ENCODE measurements around the gene MOGAT2.

The MOGAT2 gene

DNA sequence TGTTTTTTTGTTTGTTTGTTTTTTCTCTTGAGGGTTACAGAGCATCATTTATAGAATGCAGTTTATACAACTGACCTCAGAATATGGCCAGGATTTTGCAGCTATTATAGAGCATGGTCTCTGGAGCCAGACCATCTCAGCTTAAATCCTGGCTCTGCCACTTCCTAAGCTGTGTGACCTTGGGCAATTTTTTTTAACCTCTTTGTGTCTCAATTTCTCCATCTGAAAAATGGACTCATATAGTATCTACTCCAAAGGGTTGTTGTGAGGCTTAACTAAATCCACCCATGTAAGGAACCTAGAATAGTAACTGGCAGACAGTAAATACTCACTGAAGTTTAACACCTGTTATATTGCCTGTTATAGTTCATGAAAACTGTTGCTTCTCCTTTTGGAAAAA lies 42.6 kb downstream of the MOGAT2 start:
- ATAC-seq, result no peak

DNA sequence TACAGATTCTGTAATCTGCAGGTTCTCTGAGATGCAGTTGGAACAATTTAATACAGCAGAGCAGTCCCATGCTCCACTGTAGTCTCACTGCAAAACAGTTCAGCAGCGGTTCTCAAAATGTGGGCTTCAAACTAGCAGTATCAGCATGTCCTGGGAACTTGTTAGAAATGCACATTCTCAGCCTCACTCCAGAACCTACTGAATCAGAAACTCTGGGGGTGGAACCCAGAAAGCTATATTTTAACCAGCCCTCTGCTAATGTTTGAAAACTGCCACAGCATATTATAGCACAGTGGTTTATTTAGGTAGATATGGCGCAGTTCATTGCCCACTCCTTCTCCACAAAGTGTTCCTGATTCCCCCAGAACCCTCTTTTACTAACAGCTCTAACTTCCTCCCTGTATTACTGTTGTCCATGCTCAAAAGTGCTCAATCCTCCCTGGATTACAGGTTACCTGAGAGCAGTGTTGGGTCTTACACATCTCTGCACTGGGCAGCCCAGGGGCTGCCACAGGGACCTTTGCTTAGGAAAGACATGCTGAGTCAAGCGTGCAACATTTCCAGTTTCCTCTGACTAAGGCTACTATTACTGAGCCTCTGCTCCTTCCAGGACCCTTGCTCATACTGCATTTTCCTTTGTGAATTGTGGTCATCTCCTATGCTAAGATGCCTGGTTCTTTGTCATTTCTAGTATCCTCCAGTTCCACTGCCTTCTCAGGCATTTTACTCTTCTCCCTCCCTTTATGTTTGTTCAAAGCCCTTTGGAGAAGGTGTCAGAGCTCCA lies 43.3 kb downstream of the MOGAT2 start:
- ATAC-seq, result no peak

DNA sequence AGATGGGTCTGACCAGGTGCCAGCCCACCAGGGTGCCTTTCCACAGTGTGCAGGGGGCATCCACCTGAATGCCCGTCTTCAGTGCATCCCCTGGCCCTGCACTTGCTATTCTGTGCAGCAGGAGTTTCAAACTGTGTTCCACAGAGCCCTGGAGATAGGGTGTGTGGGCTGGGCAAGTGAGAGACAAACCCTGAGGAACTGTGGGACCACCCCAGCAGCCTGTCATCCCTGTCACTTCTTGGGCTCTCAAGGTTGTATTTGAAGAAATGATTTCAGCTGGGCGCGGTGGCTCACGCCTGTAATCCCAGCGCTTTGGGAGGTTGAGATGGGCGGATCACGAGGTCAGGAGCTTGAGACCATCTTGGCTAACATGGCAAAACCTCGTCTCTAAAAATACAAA lies 44.5 kb downstream of the MOGAT2 start:
- ATAC-seq, result no peak

DNA sequence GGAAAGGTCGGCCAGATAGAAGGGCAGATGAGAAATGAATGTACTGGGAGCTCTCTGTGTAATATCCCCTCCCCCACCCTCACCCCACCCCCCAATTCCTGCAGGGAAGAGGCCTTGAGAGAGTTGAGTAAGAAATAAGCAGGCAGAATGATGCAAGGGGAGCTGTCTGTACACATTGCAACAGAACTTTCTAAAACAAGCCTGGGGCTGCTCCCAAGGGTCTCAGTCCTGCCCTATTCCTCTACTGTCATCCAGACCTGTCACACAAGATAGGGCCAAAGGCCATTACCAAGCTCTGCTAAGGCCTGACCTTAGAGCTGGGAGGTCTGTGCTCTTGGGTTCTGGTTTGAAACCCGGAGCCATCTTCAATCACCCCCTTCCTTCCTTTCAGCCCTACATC lies 45.2 kb downstream of the MOGAT2 start:
- no peak for ATAC-seq

DNA sequence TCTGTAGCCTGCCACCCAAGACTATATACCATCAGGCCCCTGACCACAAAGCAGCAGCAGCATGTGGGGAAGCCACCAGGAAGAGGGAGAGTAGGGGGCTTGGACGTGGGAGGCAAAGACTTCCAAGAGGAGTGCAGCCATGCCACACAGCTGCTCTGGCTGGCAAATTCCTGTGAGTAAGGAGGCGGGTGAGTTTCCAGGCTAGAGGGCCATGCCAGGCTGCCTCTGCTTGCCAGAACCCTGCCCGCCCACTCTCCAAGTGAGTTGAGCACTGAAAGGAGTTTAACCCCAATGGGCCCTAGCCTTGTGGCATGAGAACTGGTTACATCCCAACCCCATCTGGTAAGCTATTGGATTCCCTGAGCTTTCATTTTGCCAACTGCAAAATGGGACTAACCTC lies 46.2 kb downstream of the MOGAT2 start:
- ATAC-seq, result no peak

DNA sequence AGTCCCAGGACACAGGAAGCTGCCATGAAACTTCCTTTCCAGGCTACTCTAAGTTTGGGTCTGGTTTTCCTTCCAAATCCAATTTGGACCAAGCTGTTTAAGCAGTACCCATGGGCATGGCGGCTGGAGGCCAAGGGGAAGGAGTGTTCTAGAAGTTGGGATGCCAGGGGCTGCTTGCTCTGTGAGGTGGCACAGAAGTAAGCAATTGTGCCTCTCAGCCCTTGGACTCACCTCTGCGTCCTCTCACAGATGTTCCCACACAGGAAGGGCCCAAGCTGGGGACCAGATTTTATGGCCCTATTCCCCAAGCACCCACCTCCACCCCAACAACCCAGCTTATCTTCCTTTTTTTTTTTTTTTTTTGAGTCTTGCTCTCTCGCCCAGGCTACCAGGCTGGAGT lies 47.5 kb downstream of the MOGAT2 start:
- no peak for ATAC-seq

DNA sequence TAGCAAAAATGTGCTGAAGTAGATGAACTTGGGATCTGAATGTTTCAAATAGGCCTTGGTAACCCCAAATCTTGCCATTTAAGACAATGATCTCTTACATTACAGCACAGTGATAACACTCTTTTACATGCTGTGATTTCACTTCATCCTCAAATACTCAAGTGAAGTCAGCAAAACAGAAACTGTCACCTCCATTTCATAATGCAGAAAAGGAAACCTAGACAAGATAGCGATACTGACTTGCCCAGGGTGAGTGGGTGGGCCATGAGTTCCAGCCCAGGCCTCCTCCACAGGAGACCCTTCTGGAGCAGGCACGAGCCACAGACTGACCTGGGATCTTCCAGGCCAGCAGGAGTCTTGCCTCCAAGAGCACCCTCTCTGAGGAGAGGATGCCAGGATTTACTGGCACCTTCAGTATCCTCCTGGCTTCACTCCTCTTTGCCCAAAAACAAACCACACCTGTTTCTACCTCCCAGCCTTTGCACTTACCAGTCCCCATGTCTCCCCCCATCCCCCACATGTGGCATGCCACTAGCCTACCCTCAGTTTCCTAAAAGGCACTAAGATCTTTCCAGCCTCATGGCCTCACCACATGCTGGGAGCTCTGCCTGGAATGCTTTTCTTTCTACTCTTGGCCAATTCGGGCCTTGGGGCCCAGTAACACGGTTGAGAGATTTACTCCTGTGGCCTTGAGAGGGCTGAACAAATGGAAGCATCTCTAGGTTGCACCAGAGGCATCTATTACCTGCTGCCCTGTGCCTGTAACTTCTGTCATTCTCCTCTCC lies 49.0 kb downstream of the MOGAT2 start:
- ATAC-seq, result no peak

DNA sequence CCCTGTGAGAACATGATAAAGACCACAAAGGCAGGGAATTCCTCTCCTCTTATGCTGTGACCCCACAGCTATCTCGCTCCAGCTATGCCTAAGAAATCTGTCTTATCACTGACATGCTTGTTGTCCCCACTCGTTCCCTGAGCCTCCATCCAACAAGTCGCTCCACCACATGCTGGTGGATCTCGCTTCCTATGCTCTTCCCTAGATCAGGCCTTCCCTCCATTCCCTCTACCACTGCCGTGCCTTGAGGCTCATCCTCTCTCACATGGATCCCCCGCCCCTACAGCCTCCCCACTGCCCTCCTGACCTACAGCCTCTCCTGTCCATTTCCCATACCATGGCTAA lies 49.6 kb downstream of the MOGAT2 start:
- no peak for ATAC-seq

DNA sequence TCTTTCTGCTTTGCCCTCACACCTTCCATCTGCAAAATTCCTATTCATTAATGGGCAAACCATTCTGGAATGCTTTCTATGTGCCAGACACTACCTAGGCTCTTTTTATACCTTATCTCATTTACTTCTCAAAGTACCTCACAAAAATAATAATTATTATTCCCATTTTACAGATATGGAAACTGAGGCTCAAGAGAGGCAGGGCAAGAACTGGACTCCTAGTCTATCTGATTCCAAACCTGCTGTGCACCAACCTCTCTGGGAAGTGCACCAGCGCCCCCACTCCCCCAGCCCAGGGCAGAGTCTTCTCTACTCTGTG lies 50.1 kb downstream of the MOGAT2 start:
- ATAC-seq, result no peak

DNA sequence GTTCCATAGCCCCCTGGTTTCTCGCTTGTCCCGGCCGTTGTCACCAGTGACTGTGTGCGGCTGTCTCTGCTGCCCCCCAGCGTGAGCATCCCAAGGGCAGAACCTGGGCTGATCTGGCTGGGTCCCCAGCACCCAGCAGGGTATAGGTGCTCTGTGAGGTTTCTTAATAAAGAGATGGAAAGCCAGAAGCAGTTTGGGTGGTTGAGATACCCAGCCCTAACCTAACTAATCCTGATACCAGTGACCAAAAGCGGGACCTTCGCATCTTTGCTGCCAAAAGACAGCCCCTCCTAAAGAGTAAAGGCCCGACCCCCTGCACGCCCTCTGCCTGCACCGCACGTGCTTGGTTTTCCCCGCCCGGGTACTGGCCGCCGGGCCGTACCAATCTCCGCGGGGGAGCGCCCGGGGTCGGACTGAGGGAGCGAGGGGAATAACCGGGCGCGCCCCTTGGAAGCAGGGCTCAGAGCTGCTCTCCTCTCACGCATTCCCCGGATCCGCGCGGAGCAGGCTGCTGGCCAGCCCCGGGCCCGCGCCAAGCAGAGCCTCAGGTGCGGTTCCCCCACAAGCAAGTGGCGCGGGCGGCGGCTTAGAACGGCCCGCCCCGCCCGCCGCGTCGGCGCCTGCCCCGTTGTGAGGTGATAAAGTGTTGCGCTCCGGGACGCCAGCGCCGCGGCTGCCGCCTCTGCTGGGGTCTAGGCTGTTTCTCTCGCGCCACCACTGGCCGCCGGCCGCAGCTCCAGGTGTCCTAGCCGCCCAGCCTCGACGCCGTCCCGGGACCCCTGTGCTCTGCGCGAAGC lies 50.7 kb downstream of the MOGAT2 start, which contains the start of gene DGAT2:
Gene DGAT2 (plus strand): TSS at position 667 of the 797 bp plus-strand sequence. CDS start 214 bp downstream, outside the sequence.
- ATAC-seq, result peak; percentile 83 to 85

DNA sequence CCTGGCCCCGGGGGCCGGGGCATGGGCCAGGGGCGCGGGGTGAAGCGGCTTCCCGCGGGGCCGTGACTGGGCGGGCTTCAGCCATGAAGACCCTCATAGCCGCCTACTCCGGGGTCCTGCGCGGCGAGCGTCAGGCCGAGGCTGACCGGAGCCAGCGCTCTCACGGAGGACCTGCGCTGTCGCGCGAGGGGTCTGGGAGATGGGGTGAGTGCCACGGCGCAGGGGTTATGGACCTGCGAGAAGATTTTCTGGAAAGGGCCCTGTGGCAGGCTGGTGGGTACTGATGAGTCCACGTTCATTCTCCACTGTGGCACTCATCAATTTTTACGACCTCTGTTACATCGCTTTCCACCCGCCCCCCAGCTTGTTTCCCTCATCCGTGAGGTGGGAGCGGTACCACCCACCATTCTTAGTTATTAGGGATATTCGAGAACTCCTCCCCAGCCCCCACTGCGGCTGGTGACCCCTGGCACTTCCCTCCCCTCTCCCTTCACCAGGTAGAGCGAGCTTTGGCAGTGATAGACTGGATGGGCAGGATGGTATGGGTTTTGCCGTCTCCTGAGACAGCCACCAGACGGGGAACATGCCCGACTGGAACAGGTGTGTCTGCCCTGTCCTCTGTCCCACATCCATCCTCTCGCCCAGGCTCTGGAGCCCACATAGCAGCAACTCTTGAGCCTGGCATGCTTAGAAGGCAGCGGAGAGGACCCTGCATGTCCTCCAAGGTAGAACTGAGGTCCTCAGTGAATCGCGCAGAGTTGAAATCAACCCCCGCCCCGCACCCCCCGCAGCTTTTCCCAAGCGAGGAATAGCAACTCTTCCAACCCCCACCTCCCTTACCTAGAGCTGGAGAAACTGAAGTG lies 51.5 kb downstream of the MOGAT2 start:
- ATAC-seq, result no peak

DNA sequence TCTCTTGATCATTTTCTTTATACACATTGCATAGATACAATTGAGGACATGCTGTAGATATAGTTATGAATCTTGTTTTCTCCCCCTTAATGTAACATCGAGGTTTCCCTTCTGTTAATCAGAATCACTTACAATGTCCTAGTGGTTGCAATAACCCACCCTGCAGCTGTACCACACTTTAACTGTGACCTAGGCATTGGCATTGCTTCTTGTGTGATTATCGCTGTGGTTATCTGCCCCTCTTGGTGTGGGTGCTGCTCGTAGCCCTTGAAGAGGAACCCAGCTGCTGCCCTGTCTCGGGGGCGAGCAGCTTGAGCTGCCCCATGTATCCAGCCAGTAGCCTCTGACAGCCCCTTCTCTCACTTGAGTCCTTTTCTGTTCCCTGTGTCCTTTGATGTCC lies 52.5 kb downstream of the MOGAT2 start:
- ATAC-seq, result no peak

DNA sequence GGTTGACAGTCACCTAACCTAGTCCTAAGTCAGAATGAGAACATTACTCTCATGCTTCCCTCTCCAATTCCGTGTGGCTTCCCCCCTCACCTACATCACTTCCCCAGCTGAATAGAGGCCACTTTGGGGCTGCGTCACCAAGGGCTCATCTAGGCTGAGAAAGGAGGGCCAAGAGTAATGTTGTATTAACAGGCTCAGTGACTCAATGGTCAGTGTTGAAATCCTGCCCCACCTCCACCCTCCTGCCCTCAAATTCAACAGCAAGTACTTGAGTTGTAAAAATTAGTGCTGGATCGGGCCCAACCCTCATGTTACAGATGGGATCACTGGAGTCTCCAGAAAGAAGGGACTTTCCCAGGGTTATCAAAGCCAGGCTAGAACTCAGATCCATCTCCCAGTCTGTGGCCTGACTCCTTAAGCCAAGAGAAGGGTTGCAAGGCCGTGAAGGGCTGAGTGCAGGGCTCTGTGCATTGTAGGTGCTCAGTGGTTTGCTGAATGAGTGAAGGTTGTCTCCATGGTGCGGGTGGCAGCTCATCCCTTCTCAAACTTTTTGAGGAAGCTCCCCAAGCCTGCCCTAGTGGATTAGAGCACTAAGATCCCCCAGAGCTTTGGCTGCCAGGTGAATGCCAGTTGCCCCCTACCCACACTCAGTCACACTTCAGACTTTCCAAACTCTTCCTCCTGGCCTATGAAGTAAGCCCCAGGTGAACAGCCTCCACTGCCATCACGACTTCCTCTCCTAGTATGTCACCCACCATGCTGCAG lies 54.2 kb downstream of the MOGAT2 start:
- no peak for ATAC-seq

DNA sequence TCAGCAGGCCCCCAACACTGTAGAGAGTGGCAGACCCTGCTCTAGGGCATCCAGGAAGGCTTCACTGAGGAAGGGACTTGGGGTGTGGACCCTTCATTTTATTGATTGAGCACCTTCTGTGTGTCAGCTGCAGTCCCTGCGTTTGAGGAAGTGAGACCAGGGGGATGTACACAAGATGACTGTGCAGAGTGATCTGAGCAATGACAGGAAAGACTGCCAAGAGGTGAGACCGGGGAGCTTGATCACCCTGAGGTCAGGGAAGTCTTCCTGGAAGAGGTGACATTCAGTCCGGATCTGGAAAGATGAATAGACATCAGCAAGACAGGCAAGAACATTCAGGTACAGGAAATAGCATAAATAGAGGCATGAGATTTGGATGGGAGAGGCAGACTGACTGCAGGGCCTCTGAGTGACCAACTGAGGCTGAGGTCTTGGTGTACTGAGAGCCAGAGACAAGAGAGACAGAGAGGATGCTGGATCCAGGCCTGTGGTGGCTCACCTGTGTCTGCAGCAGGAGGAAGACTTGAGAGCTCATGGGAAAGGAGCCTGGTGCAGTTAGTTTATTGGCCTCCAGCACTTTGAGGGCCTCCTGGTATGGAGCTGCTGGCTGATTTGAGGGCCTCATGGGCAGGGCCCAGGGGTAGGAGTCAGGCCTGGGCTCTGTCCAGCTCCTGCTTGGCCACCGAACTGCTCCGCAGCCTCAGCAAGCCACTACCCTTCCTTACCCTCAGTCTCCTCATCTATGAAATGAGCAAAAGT lies 56.1 kb downstream of the MOGAT2 start:
- ATAC-seq, result peak; percentile 70 to 76

DNA sequence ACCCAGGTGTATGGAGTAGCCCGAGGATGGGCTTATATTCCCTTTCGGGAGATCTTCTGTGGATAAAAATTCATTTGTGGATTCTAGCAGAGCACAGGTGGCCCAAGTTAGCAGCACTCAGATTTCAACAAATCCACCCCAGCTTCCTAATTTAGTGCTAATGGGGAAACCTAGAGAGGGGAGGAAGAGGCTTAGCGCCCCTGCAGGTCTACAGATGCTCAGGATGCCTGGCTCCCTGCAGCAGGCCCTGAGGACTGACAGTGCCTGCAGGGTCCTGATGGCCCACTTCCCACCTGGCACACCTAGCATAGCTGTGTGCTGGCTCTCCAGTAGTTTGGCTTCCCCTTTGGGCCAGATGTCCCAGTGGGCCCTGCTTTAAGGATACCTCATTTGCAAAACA lies 57.4 kb downstream of the MOGAT2 start:
- ATAC-seq, result no peak

DNA sequence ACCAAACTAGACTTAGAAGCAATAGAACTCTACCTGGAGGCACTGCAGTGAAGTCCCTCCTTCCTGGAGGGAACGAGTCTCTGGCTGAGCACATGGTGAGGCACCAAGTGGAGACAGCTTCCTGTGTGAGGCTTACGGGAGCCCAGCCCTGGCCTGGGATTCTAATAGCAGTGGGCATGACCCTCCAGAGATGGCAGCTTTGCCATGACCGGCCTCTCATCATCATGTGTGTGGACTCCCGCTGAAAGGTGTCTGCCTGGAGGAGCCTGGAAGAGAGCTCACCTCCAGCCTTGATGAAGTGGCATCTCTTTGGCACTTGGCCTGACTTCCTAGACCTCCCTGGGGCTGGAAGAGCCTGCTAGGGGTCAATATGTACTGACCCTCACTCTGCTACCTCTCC lies 58.9 kb downstream of the MOGAT2 start:
- ATAC-seq, result no peak

DNA sequence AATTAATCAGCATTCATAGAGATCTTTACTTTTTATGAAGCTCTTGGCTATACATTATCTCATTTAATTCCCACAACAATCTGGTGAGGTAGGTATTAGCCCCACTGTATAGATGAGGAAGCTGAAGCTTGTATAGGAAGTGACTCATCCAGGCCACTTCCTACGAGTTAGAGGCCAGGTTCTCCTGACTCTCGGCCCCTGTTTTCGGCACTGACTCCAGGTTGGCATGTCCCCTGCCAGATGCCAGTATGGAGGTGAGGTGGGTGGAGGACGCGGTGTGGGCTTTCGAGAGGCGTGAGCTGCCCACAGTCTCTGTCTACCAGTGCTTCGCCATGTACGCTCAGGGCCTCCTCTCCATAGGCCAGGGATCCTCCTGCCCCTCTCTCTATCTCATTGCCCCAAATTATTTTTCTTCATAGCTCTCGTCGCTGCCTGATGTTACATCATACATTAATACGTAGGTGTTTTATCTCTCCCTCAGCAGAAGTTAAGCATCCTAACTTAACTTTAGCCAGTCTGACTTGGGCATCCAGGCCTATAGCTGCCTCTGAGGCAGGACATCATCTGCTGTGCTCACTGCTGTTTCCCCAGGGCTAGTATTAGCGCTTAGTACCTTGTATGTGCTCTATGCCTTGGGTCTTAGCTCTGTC lies 59.9 kb downstream of the MOGAT2 start:
- ATAC-seq, result peak in 1 of 2 donors; percentile 33

DNA sequence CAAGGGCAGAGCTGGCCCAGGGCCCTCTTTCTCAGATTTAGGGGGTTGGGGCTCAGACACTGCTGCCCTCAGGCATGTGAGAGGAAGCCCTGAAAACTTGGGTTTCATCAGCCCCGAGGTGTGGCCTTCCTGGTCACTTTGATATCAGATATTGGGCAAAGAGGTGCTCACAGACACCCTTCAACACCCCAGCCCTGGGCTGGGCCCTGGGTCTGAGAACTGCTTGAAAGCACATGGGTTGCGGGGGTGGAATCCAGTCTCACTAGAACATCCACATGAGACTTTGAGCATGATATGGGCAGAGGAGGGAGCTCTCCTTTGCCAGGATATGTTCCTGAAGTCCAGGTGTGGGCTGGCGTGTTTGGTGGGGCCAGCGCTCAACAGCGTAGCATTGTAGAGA lies 61.3 kb downstream of the MOGAT2 start:
- no peak for ATAC-seq

DNA sequence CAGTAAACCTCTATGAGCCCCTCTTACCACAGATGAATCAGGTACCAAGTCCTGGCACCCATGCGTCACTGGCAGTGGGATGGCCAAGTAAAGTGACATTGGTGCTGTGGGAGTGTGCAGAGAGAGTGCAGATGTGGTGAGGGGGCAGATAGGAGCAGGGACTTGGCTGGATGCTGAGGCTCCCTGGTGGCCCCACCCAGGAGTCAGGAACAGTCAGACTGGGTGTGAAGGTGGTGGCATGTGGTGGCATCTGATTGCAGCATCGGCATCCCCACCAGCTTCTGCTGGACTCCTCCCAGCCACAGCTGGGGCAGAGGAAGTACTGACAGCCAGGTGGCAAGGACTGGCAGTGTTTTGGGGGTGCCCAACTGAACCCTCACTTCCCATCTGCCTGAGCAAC lies 62.3 kb downstream of the MOGAT2 start:
- ATAC-seq, result no peak

DNA sequence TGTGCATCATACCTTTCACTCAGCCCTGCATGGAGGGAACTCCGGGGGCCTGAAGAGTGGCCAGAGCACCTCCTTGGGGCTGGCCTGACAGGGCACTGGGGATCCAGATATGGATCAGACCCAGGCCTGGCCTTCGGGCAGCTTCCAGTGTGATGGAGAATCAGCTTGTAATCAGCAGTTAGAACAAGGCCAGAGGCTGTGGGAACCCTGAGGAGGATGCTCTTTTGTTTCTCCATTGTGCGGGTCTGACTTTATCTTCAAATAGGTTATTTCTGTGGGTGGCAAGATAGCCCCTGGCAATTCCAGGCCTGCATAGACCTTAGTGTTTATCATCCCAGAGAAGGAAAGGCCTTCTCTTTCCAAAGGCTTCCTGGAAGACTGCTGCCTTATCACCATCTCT lies 63.2 kb downstream of the MOGAT2 start:
- no peak for ATAC-seq

DNA sequence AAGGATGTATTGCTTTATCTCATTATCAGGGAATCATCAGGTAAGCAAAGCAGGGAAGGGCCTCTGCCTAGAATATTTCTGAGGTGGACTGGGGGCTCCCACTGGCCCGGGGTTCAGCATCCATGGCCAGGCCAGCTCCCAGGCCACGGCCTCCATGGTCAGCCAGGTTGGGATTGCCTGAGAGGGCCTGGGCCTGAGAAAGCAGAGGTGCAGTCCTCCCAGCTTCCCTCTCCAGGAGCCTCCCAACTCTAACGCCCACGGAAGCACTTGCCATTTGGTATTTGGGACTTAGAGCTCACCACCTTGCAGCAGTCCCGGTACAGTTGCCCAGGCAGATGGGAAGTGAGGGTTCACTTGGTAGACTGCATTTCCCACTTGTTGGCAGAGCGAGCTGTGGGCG lies 63.7 kb downstream of the MOGAT2 start:
- ATAC-seq, result no peak
